ENCODE data around the gene PPM1H.
A peak's percentile ranks its signal among the peaks of the same experiment; 100 is the strongest.

PPM1H gene

DNA sequence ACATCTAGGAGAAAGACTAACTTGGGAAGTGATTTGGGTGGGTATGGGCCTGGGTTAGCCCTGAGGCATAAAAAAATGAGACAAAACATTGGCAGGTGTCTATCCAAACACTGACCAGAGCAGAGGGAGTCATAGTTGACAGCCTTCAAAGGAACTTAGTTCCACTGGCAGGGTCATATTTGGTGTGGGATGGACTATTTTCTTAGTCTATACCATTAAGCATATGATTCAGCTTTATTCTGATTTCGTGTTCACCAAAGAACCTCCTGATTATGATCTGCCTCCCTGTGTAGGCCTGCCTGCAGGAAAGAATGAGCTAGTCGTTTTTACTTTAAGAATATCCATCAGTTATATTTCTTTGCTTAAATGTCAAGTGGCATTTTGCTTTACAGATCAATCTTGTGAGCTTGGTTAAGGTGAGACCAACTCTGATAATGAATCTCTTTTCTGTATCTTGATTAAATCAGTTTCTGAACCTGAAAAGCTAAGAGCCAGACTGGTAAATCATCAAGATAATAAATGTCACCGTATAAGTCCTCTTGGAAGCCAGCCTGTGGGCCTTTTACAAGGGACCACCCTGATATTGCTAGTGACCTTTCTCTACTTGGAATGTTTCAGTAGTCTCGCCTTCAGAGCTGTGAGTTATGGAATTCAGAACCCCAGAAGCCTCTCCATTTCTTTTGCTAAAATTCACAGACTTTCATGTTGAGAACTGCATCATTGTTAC lies 285.4 kb downstream of the PPM1H start:
- DNase-seq (ENCODE audit: low read depth) = no peak

DNA sequence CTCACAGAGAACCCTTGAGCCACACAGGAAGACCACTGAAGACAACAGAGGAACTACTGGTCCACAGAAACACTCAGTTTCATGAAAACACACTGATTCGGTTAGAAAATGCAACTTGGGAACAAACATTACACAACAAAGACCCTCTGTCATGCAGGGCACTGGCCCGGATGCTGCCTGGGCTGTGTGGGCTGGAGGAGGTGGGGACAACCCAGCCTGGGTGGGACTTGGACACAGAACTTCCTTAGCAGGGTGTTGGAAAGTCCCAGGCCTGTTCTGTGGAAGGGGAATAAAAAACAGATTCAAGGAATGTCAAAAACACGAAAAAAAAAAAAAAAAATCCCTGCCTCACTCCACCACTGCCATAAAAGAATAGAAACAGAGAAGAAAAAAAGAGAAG lies 287.4 kb downstream of the PPM1H start:
- DNase-seq (ENCODE audit: low read depth) = peak; percentile 21

DNA sequence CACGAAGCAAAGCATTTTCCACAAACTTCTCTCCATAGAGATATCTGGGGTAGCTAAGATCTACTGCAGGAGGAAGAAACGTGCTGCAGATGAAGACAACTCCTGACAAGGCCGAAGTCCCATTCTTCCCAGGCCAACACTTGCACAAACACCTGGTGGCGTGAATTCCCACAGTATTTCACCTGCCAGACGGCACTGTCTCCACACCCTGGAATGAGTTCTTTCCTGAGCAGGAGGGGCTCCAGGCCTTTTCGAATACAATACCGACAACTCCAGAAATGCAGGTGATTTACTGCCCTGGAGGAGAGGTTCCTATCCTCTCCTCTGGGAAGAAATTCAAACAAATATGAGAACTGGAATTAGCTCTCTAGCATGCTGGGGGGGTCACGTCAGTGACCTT lies 288.4 kb downstream of the PPM1H start:
- DNase-seq (ENCODE audit: low read depth) = no peak

DNA sequence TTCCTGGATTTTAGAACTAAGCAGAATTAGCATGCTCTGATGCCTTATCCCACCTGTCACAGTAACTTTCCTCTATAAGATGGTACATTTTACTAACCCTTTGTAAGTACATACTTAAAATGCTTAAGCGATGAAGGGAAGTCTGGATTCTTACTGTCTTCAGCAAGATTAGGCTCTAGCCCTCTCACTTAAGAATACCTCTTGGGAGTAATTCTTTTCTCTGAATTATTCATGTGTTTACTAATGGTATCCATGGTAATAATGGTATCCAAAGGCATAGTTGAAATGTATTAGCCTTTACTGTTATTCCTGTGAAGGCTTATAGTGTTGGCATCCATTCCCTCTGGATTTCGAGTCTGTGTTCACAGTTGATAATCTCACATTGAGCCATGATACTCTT lies 291.5 kb downstream of the PPM1H start:
- DNase-seq (ENCODE audit: low read depth) = no peak

DNA sequence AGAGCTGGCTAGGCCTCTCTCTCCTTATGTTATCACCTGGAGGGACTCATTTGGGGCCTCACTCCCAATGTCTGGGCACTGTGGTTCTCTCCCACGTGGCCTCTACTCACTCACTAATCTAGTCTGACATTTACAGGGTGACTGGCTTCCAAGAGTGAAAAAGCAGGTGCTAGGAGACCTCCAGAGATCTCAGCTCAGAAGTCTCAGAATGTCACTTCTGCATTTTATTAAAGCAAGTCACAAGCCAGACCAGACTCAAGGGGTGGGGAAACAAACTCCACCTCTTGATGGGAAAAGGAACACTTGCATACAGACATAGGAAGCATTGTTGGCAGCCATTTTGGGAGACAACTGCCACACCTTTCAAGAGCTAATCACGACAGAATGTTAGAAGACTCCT lies 292.5 kb downstream of the PPM1H start:
- no peak for DNase-seq (ENCODE audit: low read depth)

DNA sequence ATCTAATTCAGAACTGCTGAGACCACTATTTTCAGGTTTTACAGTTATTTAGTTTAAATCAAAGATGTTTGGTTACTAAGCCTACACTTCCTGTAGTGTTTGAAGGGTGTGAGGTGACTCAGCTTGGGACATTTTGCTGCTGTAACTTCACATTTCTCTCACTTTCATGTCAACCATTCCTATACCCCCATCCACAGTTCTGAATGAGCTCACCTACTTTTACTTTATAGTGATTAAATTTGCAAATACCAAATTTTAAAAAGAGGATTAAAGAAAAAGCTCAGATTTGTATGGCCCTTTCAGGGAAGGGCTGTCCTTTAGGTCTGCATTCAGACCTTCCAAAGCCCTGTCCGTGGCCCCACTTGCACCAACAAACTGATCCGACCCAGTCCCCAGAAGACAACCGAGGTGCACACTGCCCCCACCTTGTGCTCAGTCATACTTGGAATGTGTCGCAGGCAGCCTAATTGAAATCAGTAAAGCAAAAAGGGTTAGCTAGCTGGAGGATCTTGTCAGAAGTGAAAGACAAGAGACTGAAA lies 294.0 kb downstream of the PPM1H start:
- no peak for DNase-seq (ENCODE audit: low read depth)

DNA sequence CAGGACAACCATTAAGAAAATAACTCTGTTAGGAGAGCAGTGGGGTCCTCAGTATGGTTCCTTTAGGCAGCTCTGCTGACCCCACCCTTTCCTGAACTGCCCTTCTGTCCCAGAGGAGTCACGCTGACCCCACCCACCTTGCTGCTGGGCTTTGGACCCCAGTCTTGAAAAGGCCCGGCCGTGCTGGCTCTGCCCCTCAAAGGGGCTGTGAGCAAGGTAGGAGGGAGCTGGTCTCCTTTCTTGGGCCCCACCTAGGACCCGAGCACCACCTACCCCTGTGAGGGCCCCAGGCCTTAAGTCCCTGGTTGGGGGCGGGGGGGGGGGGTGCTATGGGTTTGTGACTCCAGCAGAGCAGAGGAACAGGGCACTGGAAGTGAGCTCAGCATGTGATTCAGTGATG lies 297.3 kb downstream of the PPM1H start:
- no peak for DNase-seq (ENCODE audit: low read depth)

DNA sequence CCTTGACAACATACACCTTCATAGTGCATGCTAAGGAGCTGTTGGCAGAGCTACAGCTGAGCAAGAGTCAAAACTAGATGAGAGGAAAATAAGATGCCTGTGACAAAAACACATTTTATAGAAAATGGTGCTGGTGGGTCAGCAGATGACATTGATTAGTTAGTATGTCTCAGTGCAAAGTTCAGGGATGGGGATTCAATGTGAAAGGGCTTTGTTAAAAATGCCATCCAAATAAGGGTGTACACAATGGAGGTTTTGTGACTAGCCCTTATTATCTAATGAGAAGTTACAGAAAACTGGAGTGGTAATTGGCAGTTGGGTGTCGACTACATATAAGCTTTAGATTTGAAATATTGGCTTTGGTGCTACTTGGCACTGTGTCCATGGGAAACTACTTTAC lies 299.3 kb downstream of the PPM1H start:
- no peak for DNase-seq (ENCODE audit: low read depth)

DNA sequence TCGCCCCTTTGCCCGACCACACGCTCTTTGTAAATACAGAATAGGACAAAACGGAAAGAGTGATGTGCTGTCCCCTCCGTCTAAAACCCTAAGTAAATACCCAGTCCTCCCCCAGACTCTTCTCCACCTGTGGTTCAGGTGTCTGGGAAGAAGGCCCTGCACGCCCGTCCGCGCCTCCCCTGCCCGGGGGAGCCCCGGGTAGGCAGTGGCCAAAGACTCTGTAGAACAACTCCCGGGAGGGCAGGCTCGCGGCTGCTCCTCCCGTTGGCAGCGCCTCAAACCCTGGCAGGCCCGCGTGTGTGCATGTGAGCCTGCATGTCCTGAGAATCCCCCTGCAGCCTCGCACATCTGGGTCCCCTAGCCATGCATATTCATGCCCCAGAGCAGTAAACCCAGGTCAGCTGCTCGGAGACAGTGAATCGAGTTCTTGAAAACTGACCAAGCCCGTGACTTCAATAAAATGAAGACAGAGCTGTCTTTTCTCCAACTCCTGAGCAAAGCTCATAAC lies 302.5 kb downstream of the PPM1H start:
- peak; percentile 82 for DNase-seq (ENCODE audit: low read depth)

DNA sequence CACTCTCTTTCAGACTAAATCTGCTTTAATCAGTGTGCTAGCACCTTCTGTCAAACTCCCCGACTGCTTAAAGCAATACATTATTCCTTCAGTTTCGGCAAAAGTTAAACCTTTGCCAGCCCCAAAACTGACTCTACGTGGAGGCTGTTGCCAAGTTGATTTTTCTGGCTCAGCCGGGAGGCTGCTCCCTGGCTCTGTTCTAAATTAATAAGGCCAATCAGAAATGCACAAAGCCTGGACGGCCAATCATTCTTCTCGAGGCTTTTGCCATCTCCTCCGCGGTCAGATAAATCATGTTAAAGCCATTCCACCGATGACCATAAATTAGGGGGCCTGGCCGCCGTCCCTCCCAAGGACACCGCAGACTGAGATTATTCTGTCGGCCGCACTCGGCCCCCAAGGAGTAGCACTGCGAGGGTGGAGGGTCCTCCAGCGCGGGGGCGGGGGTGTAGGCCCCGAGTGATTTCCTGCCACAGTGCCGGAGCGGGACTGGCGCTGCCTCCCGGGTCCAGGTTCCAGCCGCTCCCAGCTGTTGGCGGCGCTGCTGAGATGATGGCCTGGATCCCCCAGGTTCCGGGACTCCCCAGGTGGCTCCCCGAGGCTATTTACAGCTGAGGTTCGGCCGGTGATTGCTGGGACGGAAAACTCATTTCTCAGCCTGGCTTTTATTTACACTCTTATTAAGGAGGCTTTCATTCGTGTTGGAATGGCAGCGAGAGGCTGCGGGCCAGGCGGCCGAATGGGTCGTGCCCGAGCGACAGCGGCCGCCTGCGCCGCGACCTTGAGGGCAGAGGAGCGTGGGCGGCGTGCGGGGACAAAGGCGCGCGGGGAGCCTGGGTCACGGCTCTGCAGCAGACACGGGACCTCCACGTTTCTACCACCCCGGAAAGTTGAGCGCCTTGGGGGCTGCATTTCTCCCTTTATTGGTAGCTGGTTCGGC lies 303.2 kb downstream of the PPM1H start:
- DNase-seq (ENCODE audit: low read depth) = peak; percentile 78

DNA sequence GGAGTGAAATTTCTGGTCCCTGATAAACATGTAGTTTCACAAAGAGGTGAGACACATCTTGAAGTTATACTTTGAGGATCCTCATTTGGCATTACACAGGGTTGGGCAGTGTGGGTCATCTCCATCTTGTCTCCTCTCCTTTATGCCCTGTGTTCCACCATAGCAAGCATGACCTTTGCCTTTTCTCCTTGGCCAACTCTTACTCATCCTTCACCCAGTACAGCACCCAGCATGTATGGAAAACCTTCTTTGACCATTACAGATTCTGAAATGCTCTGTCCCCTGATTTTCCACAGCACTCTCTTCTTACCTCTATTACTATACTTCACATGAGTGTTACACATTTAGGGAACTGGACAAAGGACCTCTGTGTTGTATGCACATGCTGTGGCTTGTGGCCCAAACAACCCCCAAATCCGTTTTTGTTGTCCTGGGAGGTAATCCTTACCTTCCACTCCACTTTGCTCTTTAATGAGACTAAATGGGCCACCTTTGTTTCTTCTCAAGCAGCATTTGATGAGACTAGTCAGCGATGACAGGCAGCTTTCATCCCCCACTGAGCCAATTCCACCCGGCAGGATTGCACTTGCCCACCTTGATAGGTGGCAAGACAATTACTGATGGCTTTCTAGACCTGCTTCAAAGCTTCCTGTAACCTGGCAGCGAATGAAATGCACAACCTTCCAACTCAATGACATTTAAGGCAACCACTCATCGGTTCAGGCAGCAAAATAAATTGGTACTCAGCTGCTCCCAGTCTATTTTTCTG lies 304.8 kb downstream of the PPM1H start:
- DNase-seq (ENCODE audit: low read depth) = no peak

DNA sequence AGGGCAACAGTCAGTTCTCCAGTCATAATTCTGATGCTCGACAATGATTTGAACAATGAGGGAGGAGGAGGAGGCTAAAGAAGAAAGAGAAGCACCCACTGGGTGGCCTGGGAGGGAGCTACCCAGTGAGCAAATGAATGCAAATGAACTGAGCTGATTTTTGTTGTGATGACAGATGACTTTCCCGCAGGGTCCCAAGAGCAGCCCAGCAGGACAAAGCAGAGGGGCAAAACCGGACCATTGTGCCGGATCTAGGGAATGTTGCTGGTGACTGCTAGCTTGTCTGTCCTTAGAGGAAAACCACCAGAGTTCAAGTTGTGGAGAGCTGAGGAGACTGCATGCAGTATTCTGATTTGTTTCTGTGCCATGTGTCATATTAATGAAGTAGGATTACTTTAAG lies 305.5 kb downstream of the PPM1H start:
- DNase-seq (ENCODE audit: low read depth) = no peak

DNA sequence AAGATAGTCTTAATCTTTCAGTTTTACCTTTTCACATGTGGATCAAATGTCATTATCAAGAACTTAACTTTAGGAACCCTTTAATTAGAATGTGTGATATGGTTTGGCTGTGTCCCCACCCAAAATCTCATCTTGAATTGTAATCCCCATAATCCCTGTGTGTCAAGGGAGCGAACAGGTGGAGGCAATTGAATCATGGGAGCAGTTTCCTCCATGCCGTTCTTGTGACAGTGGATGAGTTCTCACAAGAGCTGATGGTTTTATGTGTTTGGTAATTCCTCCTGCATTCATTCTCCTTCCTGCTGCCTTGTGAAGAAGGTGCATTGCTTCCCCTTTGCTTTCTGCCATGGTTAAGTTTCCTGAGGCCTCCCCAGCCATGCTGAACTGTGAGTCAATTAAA lies 307.8 kb downstream of the PPM1H start:
- no peak for DNase-seq (ENCODE audit: low read depth)

DNA sequence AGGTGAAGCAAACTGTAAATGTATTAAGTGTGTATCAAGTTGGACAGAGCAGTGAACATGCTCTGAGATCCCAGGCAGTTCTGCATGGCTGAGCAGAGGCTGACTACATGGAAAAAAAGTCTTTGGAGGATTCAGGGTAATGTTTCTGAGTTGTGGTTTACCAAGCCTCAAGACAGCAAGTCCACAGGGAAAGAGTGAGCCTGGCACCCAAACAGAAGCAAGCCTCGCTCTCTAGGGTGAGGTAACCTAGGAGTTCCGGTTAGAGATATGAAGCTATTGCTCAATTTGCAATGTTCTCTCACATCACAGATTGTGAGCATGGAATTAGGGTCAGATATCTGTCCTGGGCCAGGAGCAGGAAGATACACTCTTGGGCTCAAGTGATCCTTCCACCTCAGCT lies 309.7 kb downstream of the PPM1H start:
- DNase-seq (ENCODE audit: low read depth) = peak; percentile 69

DNA sequence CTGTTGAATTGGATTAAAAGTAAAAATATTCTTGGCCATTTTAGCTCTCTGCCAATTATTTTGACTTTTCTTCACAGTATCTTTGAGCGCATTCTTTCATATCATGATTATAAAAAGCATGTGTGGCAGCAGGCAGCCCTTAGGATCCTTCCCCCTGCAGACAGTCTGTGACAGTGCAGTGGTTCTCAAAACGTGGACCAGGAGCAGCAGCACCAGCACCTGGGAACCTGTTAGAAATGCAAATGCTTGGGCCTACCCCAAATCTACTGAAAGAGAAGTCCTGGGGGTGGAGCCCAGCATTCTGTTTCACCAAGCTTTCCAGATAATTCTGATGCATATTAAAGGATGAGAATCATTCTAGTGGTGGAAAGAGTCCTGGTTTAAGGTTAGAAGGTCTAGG lies 312.8 kb downstream of the PPM1H start:
- DNase-seq (ENCODE audit: low read depth) = no peak

DNA sequence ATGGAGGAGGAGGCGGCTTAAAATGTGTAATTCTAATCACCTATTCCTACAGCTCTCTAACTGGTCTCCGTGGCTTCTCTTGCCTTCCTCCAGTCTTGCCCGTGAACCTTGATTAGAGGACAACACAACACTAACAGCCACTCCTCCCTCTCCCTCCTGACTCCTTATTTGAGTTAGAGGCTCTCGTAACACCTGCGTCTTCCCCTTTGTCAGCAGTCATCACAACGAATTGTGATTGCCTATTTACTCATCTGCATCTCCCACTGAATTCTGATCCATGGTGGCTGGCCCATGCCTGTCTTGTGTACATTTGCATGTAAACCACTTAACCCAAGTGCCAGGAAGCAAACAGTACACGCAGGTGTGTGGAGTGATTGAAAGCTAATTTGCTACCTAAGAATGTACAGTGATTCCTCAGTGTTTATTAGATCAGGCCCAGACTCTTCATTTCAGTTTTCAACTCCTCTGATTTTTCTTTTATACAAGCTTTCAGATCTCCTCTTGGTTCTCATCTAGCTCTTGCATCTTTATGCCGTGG lies 313.8 kb downstream of the PPM1H start:
- DNase-seq (ENCODE audit: low read depth) = no peak

DNA sequence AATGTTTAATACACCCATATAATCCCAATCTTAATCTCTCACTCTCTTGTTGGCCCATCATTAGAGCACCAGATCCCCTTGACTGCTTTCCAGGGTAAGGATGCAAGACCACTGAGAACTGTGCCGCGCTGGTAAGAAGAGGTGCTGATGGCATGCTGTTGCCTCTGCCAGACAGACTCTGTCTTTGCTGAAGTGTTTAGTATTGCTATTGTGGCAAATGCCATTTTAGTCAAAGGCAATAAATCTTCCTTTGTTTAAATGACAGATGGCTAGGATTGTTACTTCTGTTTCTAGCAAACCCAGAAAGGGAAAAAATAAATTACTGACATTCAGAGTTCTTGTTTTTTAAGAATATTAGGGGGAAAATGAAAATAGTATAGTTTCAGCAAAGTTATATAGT lies 316.0 kb downstream of the PPM1H start:
- no peak for DNase-seq (ENCODE audit: low read depth)

DNA sequence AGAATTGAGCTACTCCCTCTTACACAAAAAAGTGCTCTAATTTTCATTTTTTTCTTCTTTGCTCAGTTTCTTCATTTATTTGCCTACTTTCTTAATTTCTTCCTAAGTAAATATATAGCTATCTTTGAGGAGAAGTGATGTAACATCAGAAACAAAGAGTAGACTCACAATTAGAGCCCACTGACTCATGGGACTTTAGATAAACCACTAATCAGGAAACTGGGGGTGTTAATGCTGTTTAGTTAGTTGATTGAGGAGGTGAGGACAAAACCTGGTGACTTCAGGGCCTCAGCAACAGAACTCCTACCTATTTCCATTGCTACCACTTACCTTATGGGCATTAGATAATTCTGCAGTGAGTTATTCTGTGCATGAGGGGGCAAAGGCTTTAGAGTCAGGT lies 316.6 kb downstream of the PPM1H start:
- no peak for DNase-seq (ENCODE audit: low read depth)

DNA sequence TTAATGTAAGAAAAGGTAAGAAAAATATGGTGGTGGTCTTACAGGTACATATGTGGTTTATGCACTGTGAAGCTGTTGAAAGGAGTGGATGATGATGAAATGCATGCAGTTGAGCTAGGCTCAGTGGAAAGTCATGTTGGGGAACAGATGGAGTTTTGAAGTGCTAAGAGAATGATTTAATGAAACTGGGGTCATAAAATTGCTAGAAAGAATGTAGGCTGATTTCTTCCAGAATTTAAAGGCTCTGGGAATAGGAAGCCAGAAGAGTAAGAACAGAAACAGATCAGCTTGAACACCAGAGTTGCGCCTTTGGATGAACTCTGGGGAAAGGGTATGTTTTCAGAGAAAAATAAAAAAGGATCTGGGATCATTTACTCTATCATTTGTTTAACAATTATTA lies 321.9 kb downstream of the PPM1H start:
- DNase-seq (ENCODE audit: low read depth) = no peak

DNA sequence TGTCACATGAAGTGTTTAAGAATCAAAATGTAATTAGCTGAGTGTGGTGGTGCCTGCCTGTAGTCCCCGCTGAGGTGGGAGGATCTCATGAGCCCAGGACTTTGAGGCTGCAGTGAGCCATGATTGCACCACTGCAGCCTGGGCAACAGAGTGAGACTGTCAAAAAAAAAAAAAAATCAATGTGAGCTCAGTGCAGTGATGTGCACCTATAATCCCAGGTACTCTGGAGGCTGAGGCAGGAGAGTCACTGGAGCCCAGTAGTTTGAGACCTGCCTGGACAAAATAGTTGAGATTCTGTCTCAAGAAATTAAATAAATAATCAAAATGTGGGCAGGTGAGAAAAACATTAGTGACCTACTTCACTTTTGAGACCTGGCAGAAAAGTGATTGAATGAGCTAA lies 328.3 kb downstream of the PPM1H start:
- no peak for DNase-seq (ENCODE audit: low read depth)

DNA sequence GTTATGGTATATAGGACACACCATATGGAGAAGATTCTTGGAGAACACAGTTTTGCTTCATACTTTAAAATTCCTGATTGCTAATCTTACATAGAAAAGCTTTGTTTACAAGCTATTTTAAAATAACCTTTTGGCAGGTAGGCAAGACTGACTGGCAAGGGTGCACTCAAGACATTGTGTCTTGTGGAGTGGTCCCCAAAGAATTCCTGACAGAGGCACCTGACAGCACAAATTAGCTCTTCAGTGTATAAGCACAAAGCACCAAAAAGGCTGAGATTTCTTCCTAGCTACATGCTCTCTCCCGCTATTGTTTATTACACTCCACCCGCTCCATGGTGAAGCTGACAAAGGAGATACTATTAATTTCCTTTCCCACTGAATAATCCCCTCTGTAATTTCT lies 329.0 kb downstream of the PPM1H start:
- no peak for DNase-seq (ENCODE audit: low read depth)

DNA sequence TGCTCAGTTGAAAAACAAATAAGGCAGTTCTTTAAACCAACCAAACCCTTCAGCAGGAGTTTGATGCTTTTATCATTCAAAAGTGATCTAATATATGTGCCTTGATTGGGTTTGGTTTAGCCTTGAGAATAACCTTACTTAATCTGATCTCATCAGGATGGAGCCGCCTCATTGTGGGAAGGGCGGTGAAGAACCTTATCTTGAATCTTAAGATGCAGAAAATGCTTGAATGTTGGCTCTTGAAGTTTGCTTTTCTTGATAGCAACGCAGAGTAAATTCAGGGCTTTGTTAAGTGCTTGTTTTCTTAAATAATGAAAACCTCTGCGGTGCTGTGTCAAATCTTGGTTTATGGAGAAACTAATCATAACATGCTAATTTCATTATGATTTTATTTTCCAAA lies 330.1 kb downstream of the PPM1H start:
- peak; percentile 9 for DNase-seq (ENCODE audit: low read depth)

Data from fibroblast of gingiva (primary cell).